IPS DF 4.7 (cell line): Measurements from ENCODE around the gene CACTIN.

Experiments
- DNase-seq: peaks from one replicate; pipeline ENCODE4 v3.0.0-alpha.2; 2013; ENCODE audit warnings: low spot score; ENCODE audit errors: extremely low read depth

CACTIN gene

GRCh38 chr19:3646336-3647092 lies 19.9 kb upstream of the CACTIN start:
- no peak for DNase-seq

DNA sequence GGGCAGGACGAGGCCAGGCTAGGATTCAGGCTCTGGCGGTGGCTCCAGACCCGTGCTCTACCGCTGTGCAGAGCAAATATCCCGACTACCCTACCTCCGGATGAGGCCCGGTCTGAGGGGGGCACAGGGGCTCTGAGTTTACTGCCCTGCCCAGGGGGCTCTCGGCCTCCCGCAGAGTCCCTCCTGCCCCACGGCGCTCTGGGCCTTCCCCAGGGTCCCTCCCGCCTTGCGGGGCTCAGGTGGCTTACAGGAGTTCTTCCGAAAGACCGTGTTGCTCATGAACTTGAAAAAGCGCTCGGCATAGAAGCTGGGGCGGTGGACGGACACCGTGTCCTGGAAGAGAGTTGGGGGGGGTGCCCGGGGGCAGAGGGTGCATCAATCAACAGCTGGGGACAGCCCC lies 19.1 kb upstream of the CACTIN start:
- DNase-seq = no peak

DNA sequence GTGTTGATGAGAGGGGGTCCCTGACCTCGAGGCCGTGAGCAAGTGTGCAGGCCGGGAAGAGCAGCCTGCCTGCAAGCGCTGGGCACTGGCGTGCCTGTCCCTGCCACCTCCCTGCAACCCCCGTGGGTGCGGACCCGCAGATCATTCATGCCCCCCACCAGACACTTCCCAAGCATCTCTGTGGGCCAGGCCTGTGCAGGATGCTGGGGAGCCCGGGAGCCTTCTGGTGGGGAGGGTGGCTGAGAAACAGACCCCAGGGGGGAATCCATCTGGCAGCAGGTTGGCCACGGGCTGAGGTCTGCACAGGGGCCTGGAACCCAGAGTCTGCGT lies 18.4 kb upstream of the CACTIN start:
- no peak for DNase-seq

DNA sequence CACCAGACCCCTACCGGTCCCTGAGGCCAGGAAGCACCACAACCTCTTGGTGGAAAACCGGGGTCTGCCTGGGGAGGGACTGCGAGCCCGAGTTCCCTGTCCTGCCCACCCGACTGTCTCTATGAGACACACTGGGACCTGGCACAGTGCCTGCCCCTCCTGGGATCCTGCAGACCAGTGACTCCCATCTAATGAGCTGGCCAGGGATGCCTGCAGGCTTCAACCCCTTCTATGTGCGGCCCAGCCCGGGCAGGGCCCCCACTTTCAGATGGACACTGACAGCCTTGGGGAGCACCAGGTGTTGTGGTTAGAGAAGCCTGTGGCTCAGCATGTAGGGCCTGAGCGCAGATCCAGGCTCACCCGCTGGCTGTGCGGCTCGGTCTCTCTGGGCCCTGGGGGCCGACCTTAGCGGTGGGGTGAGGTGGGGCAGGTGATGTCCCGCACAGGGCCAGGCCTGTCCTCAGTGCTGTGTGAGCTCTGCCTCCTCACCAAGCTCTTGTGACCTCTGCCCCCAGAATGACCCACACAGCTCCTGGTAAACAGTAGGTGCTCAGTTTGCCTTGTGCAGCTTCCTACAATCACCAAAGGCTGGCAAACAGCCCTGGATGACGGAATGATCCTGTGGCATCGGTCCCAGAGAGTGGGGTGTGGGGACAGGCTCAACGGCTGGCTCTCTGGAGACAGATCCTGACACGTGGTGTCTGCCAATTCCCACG lies 17.9 kb upstream of the CACTIN start:
- no peak for DNase-seq

DNA sequence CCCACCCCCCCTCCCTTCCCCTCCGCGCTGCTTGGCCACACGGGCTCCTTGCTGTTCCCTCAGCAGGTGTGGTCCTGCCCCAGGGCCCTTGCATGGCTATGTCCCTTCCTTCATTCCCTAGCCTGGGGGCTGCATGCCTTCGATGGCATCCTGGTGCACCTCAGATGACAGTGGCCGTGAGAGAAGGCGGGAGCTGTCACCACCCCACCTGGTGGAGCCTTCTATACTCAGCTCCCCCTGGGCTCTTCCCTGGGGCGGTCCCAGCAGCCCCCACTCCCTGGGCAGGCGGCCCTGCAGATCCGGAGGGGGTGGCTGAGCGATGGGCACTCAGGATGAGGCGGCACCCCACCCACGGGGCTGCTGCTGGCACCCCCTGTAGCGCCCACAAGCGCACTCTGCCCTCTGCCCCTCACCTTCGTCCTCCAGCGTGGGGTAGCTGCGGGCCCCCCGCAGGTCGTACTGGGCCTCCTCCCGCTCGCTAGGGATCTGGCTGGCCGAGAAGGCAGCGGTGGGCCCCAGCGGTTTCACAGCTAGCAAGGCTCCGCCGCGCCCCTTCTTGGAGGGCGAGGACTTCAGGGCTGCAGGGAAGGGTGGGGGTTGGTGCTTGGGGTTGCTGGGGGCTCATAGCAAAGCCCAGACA lies 17.2 kb upstream of the CACTIN start:
- no peak for DNase-seq

DNA sequence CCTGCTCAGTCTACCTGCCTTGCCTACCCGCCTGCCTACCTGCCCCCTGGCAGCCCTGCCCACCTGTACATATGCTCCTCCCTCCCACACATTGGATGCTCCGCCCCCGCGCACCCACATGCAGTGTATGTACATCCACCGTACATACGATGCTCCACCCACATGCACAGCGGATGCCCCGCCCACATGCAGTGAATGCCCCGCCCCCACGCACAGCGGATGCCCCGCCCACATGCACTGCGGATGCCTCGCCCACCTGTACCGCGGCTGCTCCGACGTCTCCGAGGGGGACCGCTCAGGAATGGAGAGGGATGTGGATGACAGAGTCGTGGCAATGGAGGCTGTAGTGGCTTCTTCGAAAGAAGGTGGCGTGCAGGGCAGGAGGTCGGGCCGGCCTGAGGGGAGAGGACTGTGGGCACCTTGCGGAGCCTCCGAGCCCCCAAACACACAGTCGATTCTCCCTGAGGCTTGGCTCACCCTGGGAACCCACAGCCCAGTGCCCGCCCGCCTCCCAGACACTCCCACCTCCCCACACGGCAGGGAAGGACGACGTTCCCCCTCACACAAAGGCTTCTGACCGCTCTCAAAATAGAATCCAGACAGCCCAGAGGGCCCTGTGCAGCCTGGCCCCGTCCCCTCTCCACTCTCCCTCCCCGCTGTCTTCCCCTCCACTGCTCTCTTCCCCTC lies 16.5 kb upstream of the CACTIN start:
- DNase-seq = no peak

DNA sequence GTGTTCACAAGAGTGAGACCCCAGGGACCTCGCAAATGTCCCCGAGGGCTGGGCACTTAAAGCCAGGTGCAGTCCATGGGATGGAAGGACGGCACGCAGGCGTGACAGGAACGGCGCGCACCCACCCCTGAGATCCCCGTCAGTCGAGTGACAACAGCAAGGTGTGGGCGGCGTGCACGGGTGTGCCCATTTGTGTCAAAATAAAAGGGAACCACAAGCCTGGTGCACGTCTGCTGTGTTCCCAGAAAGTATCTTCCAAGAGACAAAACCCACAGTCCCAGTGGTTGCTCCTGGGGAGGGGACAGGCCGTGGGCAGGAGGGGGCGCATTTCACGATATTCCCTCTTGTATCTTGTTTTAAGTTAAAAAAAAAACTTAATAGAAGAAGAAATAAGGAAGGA lies 15.7 kb upstream of the CACTIN start:
- no peak for DNase-seq

DNA sequence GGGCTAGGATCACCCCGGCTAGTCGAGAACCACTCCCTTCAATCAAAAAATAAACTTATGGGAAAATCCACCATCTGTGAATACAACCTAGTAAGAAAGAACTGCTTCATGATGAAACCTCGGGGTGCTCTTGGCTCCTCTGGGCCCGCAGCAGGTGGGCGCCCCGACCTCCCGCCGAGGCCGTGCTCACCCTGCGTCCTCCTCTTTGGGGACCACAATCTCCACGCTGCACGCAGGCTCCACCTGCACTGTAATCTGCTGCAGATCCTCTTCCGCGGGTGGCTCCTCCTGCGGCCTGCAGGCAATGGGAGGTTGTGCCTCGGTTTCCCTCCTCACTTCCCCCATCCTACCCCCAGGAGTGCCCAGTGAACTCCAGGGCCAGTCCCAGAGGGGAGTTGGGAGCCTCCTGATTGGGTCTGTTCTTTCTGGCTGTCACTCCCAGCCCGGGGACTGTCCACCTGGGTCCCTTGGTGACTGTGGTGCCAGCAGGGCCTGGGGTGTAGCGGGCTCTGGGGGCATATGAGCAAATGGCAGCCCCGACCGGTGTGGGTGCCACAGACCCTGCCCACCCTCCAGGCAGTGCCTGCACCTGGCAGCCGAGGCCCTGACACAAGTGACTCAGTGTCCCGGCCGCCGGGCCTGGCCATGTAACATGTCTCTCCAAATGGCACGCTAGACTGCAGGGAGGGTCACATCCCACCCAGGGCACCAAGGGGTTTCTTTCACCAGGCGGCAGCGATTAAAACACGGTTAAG lies 15.1 kb upstream of the CACTIN start:
- DNase-seq = no peak

- DNase-seq = no peak
Observed at GRCh38 chr19:3639479-3639878, 12.9 kb upstream of the CACTIN start.

- no peak for DNase-seq
Observed at GRCh38 chr19:3638208-3639193, 11.9 kb upstream of the CACTIN start.

GRCh38 chr19:3637621-3638020 lies 11.0 kb upstream of the CACTIN start:
- DNase-seq = no peak

DNA sequence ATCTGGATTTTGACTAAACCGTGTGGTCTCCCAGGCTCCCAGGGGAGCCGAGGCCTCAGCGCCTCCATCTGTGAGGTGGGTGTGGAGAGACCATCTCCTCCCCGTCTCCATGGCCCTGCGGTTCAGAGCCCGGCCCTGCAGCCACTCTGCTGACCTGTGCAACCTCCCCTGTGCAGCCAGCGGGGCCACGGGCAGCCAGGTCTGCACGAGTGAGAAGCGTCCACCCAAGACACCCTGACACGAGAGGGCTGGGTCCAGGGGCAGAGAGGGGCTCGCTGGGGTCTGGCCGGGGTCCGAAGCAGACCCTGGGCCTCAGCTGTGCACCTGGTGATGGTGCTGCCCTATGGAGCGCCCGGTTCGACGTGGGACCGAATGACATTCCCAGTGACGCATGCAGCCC lies 10.4 kb upstream of the CACTIN start:
- no peak for DNase-seq

DNA sequence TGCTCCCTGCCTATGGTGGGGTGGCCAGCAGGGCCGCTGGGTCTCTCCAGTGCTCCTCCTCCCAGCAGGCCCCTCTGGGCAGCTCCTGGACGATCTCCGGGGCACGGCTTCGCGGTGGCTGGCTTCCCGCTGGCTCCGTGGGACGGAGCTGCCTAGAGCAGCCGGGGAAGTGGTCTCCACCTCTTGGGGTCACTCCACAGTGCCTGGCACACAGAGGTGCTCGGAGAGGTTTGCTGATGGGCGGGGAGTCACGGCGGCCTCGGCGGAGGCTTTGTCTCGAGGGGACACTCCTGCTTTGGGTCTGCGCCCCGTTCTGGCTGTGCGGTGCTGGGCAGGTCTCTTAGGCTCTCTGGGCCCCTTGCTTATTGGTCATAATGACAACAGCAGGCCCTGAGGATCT lies 9.9 kb upstream of the CACTIN start:
- no peak for DNase-seq

GRCh38 chr19:3634496-3635045 lies 8.0 kb upstream of the CACTIN start:
- no peak for DNase-seq

DNA sequence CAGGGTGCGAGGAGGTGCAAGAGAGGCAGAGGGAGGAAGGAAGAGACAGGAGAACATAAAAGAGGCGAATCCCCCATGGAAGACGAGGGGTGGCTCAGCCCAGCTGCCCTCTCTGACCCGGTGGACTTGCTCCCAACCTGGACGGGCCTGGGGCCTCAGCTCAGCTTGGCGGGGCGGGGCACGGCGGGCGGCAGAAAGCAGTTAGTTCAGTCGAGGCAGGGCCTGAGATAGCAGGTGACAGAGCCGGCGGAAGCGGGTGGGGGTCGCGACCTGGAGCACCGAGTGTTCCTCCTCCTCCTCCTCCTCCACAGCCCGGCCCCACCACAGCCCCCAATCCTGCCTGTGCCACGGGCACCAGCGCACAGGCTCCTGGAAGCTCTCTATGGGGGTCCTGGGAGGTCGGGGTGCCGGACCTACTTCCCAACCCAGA lies 7.0 kb upstream of the CACTIN start:
- DNase-seq = no peak

DNA sequence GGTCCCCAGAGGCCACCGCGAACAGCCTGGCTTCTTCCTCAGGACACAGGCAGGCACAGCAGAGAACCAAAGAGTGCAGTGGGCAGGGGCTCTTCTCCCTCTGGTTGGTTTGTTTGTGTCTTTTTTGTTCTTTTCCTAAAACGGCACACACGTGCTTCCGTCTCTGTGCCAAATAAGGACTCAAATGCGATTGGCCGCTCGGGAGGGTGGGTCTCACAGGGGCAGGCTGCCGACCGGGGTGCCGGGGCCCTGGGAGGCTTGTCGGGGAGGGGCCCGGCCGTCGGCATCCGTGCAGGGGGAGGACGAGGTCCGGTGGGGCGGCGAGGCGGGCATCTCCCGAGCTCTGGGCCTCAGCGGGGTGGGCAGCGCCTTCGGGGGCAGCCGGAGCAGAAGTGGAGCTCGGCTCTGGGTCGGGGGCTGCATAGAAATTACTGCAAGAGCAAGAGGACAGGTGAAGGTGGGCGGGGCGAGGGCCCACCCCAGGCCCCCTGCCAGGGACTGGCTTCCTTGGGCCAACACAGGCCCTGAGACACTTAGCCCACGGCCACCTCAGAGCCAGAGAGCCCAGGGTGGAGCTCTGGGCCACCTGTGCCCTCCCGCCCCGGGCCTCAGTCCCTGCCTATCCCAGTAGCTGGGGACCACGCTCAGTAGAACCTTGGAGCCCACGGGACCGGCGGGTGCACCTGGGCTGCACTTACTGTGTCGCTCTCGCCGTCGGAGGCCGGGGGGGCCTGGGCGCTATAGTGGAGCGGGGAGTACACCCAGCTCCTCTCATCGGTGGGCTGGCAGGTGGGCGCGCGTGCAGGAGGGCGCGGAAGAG lies 6.4 kb upstream of the CACTIN start:
- DNase-seq = no peak

DNA sequence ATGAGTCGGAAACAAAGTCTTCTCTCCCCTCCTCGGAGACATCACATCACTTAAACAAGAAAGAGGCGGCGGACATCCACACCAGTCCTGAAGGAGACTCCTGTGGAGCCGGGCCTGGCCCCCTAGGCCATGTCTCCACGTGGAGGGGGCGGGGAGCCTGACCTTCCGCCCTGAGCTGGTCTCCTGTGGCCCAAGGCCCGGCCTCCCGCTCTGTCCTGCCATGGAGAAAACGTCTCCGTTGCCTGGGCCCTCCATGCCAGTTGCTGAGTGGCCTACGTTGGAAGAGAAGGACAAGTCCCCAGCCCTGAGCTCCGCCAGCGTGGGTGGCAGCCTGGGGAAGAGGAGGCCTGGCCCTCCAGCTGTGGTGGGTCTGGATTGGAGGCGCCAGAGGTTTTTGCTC lies 5.5 kb upstream of the CACTIN start:
- no peak for DNase-seq

DNA sequence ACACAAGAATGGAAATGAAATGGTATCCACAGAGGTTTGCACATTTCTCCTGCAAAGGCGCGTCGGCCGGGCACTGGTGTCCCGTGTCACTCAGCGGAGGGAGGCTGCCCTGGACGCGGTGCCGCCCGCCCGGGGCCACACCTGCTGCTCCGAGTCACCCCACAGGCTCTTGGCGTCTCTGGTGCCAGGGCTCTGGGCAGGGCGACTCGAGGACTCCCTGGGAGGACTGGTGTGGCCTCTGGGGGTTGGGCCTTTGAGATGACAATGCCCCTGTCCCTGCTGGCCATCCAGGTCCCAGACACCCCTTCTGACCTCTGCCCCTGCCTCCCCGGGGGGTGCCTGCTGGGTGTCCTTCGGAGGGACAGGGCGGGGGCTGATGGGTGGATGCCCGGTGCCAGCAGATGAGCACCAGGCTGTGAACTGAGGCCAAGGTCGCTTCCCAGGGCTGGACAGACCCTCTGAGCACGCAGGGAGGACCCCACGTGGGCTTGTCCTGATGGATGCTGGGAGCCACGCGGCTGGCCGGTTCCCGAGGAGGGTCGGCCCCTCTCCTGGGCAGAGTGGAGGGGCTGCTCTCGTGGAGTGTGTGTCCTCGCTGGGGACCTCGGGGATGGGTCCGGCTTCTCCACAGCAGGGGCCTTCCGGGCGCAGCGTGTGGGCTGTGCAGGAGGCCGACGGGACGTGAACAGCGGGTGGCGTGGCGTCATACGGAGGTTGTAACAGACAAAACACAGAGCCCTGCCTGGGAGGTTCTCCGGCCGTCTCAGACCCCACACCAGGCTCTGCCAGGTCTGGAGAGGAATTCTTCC lies 4.7 kb upstream of the CACTIN start:
- DNase-seq = no peak
